NCI-H2171 treated with DMSO at 0.1 percent for 48 hours (cell line): ENCODE data around the gene KIF12.
A peak's percentile ranks its signal among the peaks of the same experiment; 100 is the strongest.

Experiments
- DNase-seq: peaks from one replicate; lab custom pipeline; 2025; lab: John Stamatoyannopoulos, UW

The KIF12 gene

GRCh38 chr9:114123031-114123977, 24.2 kb upstream of the KIF12 start:
- no peak for DNase-seq

GRCh38 chr9:114122136-114123027, 23.3 kb upstream of the KIF12 start:
- no peak for DNase-seq

GRCh38 chr9:114121227-114122135, 22.4 kb upstream of the KIF12 start:
- peak; percentile 67 for DNase-seq

- DNase-seq: no peak
Measured at GRCh38 chr9:114120192-114121014, 21.3 kb upstream of the KIF12 start.

- DNase-seq: no peak
Measured at GRCh38 chr9:114119242-114120191, 20.4 kb upstream of the KIF12 start.

GRCh38 chr9:114117996-114118830, 19.1 kb upstream of the KIF12 start:
- no peak for DNase-seq

GRCh38 chr9:114117614-114117995, 18.5 kb upstream of the KIF12 start:
- DNase-seq: no peak

GRCh38 chr9:114116126-114116747, 17.1 kb upstream of the KIF12 start:
- DNase-seq: no peak

- DNase-seq: no peak
Measured at GRCh38 chr9:114115654-114116125, 16.6 kb upstream of the KIF12 start.

GRCh38 chr9:114114364-114114763, 15.3 kb upstream of the KIF12 start:
- no peak for DNase-seq

GRCh38 chr9:114112778-114113584, 13.9 kb upstream of the KIF12 start:
- no peak for DNase-seq

GRCh38 chr9:114112325-114112724, 13.2 kb upstream of the KIF12 start:
- DNase-seq: no peak

- DNase-seq: no peak
Measured at GRCh38 chr9:114110180-114110579, 11.1 kb upstream of the KIF12 start.

GRCh38 chr9:114109124-114109523, 10.0 kb upstream of the KIF12 start:
- DNase-seq: no peak

GRCh38 chr9:114108016-114108833, 9.1 kb upstream of the KIF12 start:
- peak; percentile 78 for DNase-seq

GRCh38 chr9:114107286-114108001, 8.4 kb upstream of the KIF12 start:
- no peak for DNase-seq
